Ascending aorta (tissue), 2 donors: ENCODE measurements around the gene RSPO1. TPM values are rescaled to one million over a fixed set of nuclear protein-coding genes. Genes with fewer than 3 reads are reported as not detected.

Experiments used
- DNase-seq, 2 donors: peaks; one replicate each; pipeline ENCODE4 v3.0.0-alpha.2; 2019; ENCODE audit warnings: low spot score in 2 of 2
- H3K27ac ChIP-seq, 2 donors: fragments of 200-600 bp; sonication (generic); one replicate each; pipeline ENCODE4 v1.5.1; 2016 to 2017; ENCODE audit warnings: mild to moderate bottlenecking in 1 of 2
- H3K27me3 ChIP-seq: fragments of 200-600 bp; sonication (generic); one replicate; pipeline ENCODE4 v1.5.1; 2017
- H3K36me3 ChIP-seq, 2 donors: fragments of 200-600 bp; sonication (generic); one replicate each; pipeline ENCODE4 v1.5.1; 2016
- H3K4me1 ChIP-seq, 2 donors: fragments of 200-600 bp; sonication (generic); one replicate each; pipeline ENCODE4 v1.5.1; 2016 to 2017; ENCODE audit warnings: mild to moderate bottlenecking in 1 of 2
- H3K4me3 ChIP-seq, 2 donors: fragments of 200-600 bp; sonication (generic); one replicate each; pipeline ENCODE4 v1.5.1; 2016 to 2017; ENCODE audit warnings: mild to moderate bottlenecking in 1 of 2
- H3K9me3 ChIP-seq, 2 donors: fragments of 200-600 bp; sonication (generic); one replicate each; pipeline ENCODE4 v1.5.1; 2016
- intact Hi-C: fragments of 100-400 bp; cut with DNase I; formaldehyde crosslinking; loops from one replicate; pipeline ENCODE4 v1.15.1; 2023
- total RNA-seq: library from RNA; depleted of rRNA; stranded (reverse); fragments of >200 nt; gene quantifications from one replicate; pipeline ENCODE4 v1.1.0, GENCODE V29; 2016
- TF ChIP-seq, protein P1 (sequence below), 3 experiments: fragments of 200-600 bp in 2 of 3; fragments of 450-650 bp in 1 of 3; sonication (generic) in 2 of 3; IDR thresholded peaks; one replicate each; pipeline ENCODE4 v1.5.1; 2016 to 2019; ENCODE audit warnings: antibody characterized with exemption in 3 of 3, mild to moderate bottlenecking in 1 of 3, moderate library complexity in 1 of 3

Gene RSPO1
- total RNA-seq, 1 donor from 2014 or later: not detected

DNA sequence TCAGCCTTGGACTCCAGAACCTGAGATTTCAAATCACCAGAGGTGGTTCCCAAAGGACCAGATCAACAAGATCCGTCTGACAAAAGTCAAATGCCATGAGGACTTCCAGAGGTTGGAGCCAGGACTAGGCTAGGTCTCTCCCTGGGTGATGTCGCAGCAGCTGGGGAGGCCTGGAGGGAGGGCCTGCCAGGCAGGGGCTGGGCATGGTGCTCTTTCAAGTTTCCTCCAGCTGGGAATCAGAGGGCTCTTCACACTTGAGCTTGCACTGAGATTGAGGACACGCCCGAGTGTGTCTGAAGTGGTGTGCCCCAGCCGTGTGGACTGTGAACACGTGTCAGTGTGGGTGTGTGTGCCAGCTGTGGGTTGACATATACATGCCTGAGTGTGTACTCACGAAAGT is 21.3 kb upstream of the RSPO1 start:
- no peaks in the 10 kb centered on the region for H3K36me3 ChIP-seq
- no peak overlapping the region for H3K4me3 ChIP-seq
- no peaks in the 10 kb centered on the region for H3K9me3 ChIP-seq
- intact Hi-C loops: no loop called here
- H3K4me1 ChIP-seq: no peaks in the 10 kb centered on the region
- no peak for DNase-seq
- TF ChIP-seq, protein P1, sequence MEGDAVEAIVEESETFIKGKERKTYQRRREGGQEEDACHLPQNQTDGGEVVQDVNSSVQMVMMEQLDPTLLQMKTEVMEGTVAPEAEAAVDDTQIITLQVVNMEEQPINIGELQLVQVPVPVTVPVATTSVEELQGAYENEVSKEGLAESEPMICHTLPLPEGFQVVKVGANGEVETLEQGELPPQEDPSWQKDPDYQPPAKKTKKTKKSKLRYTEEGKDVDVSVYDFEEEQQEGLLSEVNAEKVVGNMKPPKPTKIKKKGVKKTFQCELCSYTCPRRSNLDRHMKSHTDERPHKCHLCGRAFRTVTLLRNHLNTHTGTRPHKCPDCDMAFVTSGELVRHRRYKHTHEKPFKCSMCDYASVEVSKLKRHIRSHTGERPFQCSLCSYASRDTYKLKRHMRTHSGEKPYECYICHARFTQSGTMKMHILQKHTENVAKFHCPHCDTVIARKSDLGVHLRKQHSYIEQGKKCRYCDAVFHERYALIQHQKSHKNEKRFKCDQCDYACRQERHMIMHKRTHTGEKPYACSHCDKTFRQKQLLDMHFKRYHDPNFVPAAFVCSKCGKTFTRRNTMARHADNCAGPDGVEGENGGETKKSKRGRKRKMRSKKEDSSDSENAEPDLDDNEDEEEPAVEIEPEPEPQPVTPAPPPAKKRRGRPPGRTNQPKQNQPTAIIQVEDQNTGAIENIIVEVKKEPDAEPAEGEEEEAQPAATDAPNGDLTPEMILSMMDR (IDR thresholded peaks at IDR 0.05): no peak
- no peak overlapping the region for H3K27ac ChIP-seq
- no peaks in the 10 kb centered on the region for H3K27me3 ChIP-seq

DNA sequence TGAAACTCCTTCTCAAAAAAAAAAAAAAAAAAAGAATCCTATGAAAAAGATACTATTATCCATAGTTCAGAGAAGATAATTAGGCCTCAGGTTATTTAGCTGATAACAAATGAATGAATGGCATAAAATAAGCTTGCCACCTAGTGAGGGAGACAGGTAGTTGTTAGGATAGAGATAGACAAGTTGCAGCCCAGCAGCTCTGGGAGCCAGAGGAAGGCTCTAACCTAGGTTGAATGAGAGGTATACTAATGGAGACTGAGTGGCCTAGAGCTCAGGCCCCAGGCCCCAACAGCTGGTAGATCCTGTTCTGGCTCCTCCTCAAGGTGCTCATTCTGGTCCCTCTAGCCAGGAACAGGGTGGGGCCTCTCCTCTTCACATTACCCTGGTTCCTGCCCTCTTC is 20.6 kb upstream of the RSPO1 start:
- Histone ChIP-seq H3K27me3 (no peaks in the 10 kb centered on the region), H3K9me3 (no peaks in the 10 kb centered on the region), H3K36me3 (no peaks in the 10 kb centered on the region), H3K4me1 (no peaks in the 10 kb centered on the region), H3K27ac (no peak overlapping the region), H3K4me3 (no peak overlapping the region)
- intact Hi-C loops: no loop called here
- DNase-seq: no peak
- TF ChIP-seq, protein P1 (IDR thresholded peaks at IDR 0.05): no peak

DNA sequence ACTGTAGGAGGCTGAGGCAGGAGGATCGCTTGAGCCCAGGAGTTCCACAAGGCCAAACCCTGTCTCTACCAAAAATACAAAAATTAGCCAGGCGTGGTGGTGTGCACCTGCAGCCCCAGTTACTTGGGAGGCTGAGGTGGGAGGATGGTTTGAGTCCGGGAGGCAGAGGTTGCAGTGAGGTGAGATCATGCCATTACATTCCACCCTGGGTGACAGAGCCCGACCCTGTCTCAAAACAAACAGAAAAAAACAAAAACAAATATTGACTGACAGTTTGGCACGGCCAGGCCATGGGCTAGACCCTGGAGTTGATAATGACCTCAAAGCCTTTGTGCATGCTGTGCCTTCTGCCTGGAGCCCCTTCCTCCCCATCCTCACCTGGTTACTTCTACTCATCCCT is 19.2 kb upstream of the RSPO1 start:
- Histone ChIP-seq H3K27ac (no peak overlapping the region), H3K4me3 (no peak overlapping the region), H3K4me1 (no peaks in the 10 kb centered on the region), H3K27me3 (no peaks in the 10 kb centered on the region), H3K36me3 (no peaks in the 10 kb centered on the region), H3K9me3 (no peaks in the 10 kb centered on the region)
- DNase-seq: no peak
- TF ChIP-seq, protein P1 (IDR thresholded peaks at IDR 0.05): no peak
- intact Hi-C loops: no loop called here

DNA sequence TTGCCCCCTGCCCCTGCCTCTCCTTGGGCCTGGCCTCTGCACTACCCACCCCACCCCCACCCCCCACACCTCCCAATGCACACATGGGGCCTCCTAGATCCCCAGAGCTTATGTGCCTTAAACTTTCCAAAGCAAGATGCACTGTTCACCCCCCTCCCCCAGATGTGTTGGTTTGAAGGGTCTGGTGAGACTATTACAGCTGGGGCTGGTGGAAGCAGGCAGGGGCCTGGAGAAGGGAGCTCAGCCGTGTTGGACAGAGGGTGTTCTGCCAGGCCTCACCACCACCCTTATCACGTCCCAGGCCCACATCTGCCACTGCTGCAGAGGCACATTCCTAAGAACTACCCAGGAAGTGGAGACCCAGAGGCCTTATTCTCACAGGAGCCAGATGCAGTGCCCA is 18.3 kb upstream of the RSPO1 start:
- TF ChIP-seq, protein P1 (IDR thresholded peaks at IDR 0.05): no peak
- H3K27me3 ChIP-seq: no peaks in the 10 kb centered on the region
- no peak for DNase-seq
- H3K9me3 ChIP-seq: no peaks in the 10 kb centered on the region
- H3K4me1 ChIP-seq: no peaks in the 10 kb centered on the region
- H3K4me3 ChIP-seq: no peak overlapping the region
- intact Hi-C loops: no loop called here
- H3K36me3 ChIP-seq: no peaks in the 10 kb centered on the region
- H3K27ac ChIP-seq: no peak overlapping the region

DNA sequence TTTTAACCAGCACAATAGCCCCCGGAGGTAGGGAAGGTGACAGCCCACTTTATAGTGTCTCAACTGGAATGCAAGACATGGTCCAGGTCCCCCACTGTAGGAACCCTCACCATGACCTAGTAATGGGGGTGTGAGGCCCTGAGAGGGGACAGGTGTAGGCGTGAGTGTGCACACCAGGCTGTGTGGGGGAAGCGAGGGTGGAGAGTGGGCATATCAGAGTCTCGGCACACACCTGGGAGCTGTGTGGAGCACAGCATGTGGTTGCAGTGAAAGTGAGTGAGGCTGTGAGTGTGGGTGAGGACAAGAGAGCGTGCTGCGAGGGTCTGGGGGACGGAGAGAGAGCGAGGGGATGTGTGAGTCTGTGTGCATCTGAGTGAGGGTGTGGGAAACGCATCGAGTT is 17.1 kb upstream of the RSPO1 start:
- no peaks in the 10 kb centered on the region for H3K36me3 ChIP-seq
- DNase-seq: no peak
- no peaks in the 10 kb centered on the region for H3K9me3 ChIP-seq
- no peak overlapping the region for H3K4me3 ChIP-seq
- intact Hi-C loops: no loop called here
- H3K4me1 ChIP-seq: no peaks in the 10 kb centered on the region
- H3K27me3 ChIP-seq: no peaks in the 10 kb centered on the region
- no peak overlapping the region for H3K27ac ChIP-seq
- TF ChIP-seq, protein P1 (IDR thresholded peaks at IDR 0.05): no peak

DNA sequence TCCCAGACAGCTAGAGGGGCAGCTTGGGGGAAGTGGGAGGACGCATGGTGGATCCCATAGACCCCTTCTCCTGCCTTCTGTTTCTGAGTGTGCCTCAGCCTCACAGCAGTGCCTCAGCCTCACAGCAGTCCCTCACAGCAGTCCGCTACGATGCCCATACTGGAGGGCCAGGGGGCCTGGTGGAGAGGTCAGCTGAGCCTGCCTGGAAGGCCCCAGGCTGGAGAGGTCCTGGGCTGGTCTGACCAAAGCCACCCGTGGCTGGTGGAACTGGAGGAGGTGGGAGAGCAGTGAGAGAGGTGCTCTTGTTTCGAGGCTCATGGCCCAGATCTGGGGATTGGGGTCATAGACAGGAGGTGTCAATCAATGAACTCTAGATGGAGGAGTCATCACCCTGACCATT is 16.0 kb upstream of the RSPO1 start:
- intact Hi-C loops: no loop called here
- no peak for DNase-seq
- Histone ChIP-seq H3K36me3 (no peaks in the 10 kb centered on the region), H3K27me3 (no peaks in the 10 kb centered on the region), H3K4me1 (no peaks in the 10 kb centered on the region), H3K4me3 (no peak overlapping the region), H3K27ac (no peak overlapping the region), H3K9me3 (no peaks in the 10 kb centered on the region)
- TF ChIP-seq, protein P1 (IDR thresholded peaks at IDR 0.05): no peak
